Uterus (tissue), 2 donors: ENCODE data around the gene HIP1R.

ENCODE experiments used
- POLR2A ChIP-seq, 2 donors: fragments of 450-650 bp; IDR thresholded peaks; one replicate each; pipeline ENCODE4 v1.6.1; 2016; ENCODE audit warnings: antibody characterized with exemption in 2 of 2, mild to moderate bottlenecking in 1 of 2, moderate library complexity in 1 of 2
- TF ChIP-seq, protein P1 (sequence below), 4 experiments: fragments of 200-600 bp in 2 of 4; fragments of 450-650 bp in 2 of 4; sonication (generic) in 2 of 4; IDR thresholded peaks; one replicate each; pipeline ENCODE4 v1.5.1; 2016 to 2019; ENCODE audit warnings: antibody characterized with exemption in 4 of 4, mild to moderate bottlenecking in 2 of 4, moderate library complexity in 1 of 4

GRCh38 chr12:122795807-122796206 is 39.5 kb upstream of the HIP1R start:
- TF ChIP-seq POLR2A (IDR thresholded peaks at IDR 0.05), result no peak
- TF ChIP-seq, protein P1, sequence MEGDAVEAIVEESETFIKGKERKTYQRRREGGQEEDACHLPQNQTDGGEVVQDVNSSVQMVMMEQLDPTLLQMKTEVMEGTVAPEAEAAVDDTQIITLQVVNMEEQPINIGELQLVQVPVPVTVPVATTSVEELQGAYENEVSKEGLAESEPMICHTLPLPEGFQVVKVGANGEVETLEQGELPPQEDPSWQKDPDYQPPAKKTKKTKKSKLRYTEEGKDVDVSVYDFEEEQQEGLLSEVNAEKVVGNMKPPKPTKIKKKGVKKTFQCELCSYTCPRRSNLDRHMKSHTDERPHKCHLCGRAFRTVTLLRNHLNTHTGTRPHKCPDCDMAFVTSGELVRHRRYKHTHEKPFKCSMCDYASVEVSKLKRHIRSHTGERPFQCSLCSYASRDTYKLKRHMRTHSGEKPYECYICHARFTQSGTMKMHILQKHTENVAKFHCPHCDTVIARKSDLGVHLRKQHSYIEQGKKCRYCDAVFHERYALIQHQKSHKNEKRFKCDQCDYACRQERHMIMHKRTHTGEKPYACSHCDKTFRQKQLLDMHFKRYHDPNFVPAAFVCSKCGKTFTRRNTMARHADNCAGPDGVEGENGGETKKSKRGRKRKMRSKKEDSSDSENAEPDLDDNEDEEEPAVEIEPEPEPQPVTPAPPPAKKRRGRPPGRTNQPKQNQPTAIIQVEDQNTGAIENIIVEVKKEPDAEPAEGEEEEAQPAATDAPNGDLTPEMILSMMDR (IDR thresholded peaks at IDR 0.05), result no peak
